HEK293 (cell line): ENCODE results near the gene DPH2.

Experiments used
- CTCF ChIA-PET: fragments of 350-600 bp; formaldehyde crosslinking; extraction: SDS; loops from one replicate; lab custom pipeline; 2021; ENCODE audit warnings: antibody characterized with exemption; lab: Yijun Ruan, JAX
- POLR2A ChIA-PET: fragments of 300-600 bp; formaldehyde crosslinking; extraction: SDS; loops from one replicate; lab custom pipeline; 2020; ENCODE audit warnings: antibody characterized with exemption, inconsistent platforms; lab: Yijun Ruan, JAX
- H3K27ac ChIP-seq: fragments of 200-500 bp; sonication (Bioruptor generic); 2 replicates; pipeline ENCODE4 v1.5.1; 2014; ENCODE audit warnings: low read depth, low read length, control low read depth, inconsistent platforms; ENCODE audit errors: extremely low read depth
- H3K36me3 ChIP-seq, 2 experiments: fragments of 200-500 bp in 1 of 2; sonication (Bioruptor generic) in 1 of 2; 1 replicate in 1 of 2; 2 replicates in 1 of 2; pipeline ENCODE4 v1.5.1; 2014 to 2017; ENCODE audit warnings: inconsistent platforms in 2 of 2, low read length in 2 of 2; ENCODE audit not compliant: control insufficient read depth in 2 of 2, insufficient read depth in 1 of 2
- H3K4me1 ChIP-seq: fragments of 200-500 bp; sonication (Bioruptor generic); 2 replicates; pipeline ENCODE4 v1.5.1; 2014; ENCODE audit warnings: mild to moderate bottlenecking, low read length, inconsistent platforms; ENCODE audit not compliant: control insufficient read depth, insufficient read depth
- H3K4me3 ChIP-seq: 2 replicates; pipeline ENCODE4 v1.5.1; 2011; ENCODE audit warnings: low read depth, mild to moderate bottlenecking, control low read depth, low read length, moderate library complexity
- H3K9me3 ChIP-seq: fragments of 200-500 bp; sonication (Bioruptor generic); 2 replicates; pipeline ENCODE4 v1.5.1; 2014; ENCODE audit warnings: low read depth, low read length, inconsistent platforms; ENCODE audit not compliant: control insufficient read depth, insufficient read depth
- BCL11A ChIP-seq: fragments of 450-650 bp; formaldehyde crosslinking; IDR thresholded peaks from 2 replicates; pipeline ENCODE4 v1.5.1; 2016; ENCODE audit warnings: low read depth, missing biosample characterization, missing genetic modification characterization
- EGR2 ChIP-seq: fragments of 450-650 bp; formaldehyde crosslinking; IDR thresholded peaks from 2 replicates; pipeline ENCODE4 v1.5.1; 2016; ENCODE audit warnings: low read depth, missing biosample characterization, missing genetic modification characterization
- GLIS1 ChIP-seq: fragments of 450-650 bp; formaldehyde crosslinking; IDR thresholded peaks from 2 replicates; pipeline ENCODE4 v1.5.1; 2016; ENCODE audit warnings: missing biosample characterization, missing genetic modification characterization
- KLF16 ChIP-seq: fragments of 450-650 bp; formaldehyde crosslinking; IDR thresholded peaks from 2 replicates; pipeline ENCODE4 v1.5.1; 2017; ENCODE audit warnings: missing biosample characterization, missing genetic modification characterization
- MEIS1 ChIP-seq: sonication (generic); formaldehyde crosslinking; IDR thresholded peaks from 2 replicates; pipeline ENCODE4 v1.8.1; 2022; ENCODE audit warnings: missing genetic modification reagents, mild to moderate bottlenecking, borderline replicate concordance
- ZFP3 ChIP-seq: fragments of 450-650 bp; formaldehyde crosslinking; IDR thresholded peaks from 2 replicates; pipeline ENCODE4 v1.5.1; 2016; ENCODE audit warnings: low read depth, missing biosample characterization, missing genetic modification characterization
- ZNF175 ChIP-seq: fragments of 450-650 bp; formaldehyde crosslinking; IDR thresholded peaks from 2 replicates; pipeline ENCODE4 v1.5.1; 2016; ENCODE audit warnings: missing biosample characterization, missing genetic modification characterization
- ZNF214 ChIP-seq: fragments of 450-650 bp; formaldehyde crosslinking; IDR thresholded peaks from 2 replicates; pipeline ENCODE4 v1.5.1; 2017; ENCODE audit warnings: missing biosample characterization, mild to moderate bottlenecking, missing genetic modification characterization, borderline replicate concordance
- ZNF266 ChIP-seq: fragments of 450-650 bp; formaldehyde crosslinking; IDR thresholded peaks from 2 replicates; pipeline ENCODE4 v1.5.1; 2016; ENCODE audit warnings: missing biosample characterization, missing genetic modification characterization, low read depth
- ZNF280D ChIP-seq: fragments of 450-650 bp; formaldehyde crosslinking; IDR thresholded peaks from 2 replicates; pipeline ENCODE4 v1.5.1; 2016; ENCODE audit warnings: missing biosample characterization, missing genetic modification characterization
- ZNF292 ChIP-seq: fragments of 450-650 bp; formaldehyde crosslinking; IDR thresholded peaks from 2 replicates; pipeline ENCODE4 v1.5.1; 2016; ENCODE audit warnings: low read depth, missing biosample characterization, missing genetic modification characterization, borderline replicate concordance
- ZNF513 ChIP-seq: fragments of 450-650 bp; IDR thresholded peaks from 2 replicates; pipeline ENCODE4 v1.5.1; 2018; ENCODE audit warnings: missing biosample characterization, missing genetic modification characterization
- ZNF529 ChIP-seq: fragments of 450-650 bp; formaldehyde crosslinking; IDR thresholded peaks from 2 replicates; pipeline ENCODE4 v1.5.1; 2017; ENCODE audit warnings: missing genetic modification characterization, missing biosample characterization; ENCODE audit not compliant: insufficient replicate concordance
- ZNF624 ChIP-seq: fragments of 450-650 bp; formaldehyde crosslinking; IDR thresholded peaks from 2 replicates; pipeline ENCODE4 v1.5.1; 2017; ENCODE audit warnings: missing biosample characterization, missing genetic modification characterization
- ZNF660 ChIP-seq: fragments of 450-650 bp; IDR thresholded peaks from 2 replicates; pipeline ENCODE4 v1.5.1; 2018; ENCODE audit warnings: missing biosample characterization, mild to moderate bottlenecking, missing genetic modification characterization
- ZNF701 ChIP-seq: fragments of 450-650 bp; formaldehyde crosslinking; IDR thresholded peaks from 2 replicates; pipeline ENCODE4 v1.5.1; 2016; ENCODE audit warnings: missing biosample characterization, missing genetic modification characterization
- ZNF704 ChIP-seq: fragments of 450-650 bp; formaldehyde crosslinking; IDR thresholded peaks from 2 replicates; pipeline ENCODE4 v1.5.1; 2016; ENCODE audit warnings: missing biosample characterization, missing genetic modification characterization
- ZNF768 ChIP-seq: fragments of 450-650 bp; formaldehyde crosslinking; IDR thresholded peaks from 2 replicates; pipeline ENCODE4 v1.5.1; 2018; ENCODE audit warnings: missing biosample characterization, mild to moderate bottlenecking, missing genetic modification characterization
- ZNF791 ChIP-seq: fragments of 450-650 bp; formaldehyde crosslinking; IDR thresholded peaks from 2 replicates; pipeline ENCODE4 v1.5.1; 2016; ENCODE audit warnings: missing biosample characterization, missing genetic modification characterization
- TF ChIP-seq, protein P1 (sequence below): fragments of 450-650 bp; formaldehyde crosslinking; IDR thresholded peaks from 2 replicates; pipeline ENCODE4 v1.5.0; 2017; ENCODE audit warnings: missing biosample characterization, missing genetic modification characterization, borderline replicate concordance
- TF ChIP-seq, protein P2 (sequence below): fragments of 450-650 bp; formaldehyde crosslinking; IDR thresholded peaks from 2 replicates; pipeline ENCODE4 v1.5.1; 2017; ENCODE audit warnings: missing biosample characterization, missing genetic modification characterization
- TF ChIP-seq, protein P3 (sequence below): fragments of 450-650 bp; formaldehyde crosslinking; IDR thresholded peaks from 2 replicates; pipeline ENCODE4 v1.5.1; 2016; ENCODE audit warnings: missing biosample characterization, missing genetic modification characterization

DPH2 gene

DNA sequence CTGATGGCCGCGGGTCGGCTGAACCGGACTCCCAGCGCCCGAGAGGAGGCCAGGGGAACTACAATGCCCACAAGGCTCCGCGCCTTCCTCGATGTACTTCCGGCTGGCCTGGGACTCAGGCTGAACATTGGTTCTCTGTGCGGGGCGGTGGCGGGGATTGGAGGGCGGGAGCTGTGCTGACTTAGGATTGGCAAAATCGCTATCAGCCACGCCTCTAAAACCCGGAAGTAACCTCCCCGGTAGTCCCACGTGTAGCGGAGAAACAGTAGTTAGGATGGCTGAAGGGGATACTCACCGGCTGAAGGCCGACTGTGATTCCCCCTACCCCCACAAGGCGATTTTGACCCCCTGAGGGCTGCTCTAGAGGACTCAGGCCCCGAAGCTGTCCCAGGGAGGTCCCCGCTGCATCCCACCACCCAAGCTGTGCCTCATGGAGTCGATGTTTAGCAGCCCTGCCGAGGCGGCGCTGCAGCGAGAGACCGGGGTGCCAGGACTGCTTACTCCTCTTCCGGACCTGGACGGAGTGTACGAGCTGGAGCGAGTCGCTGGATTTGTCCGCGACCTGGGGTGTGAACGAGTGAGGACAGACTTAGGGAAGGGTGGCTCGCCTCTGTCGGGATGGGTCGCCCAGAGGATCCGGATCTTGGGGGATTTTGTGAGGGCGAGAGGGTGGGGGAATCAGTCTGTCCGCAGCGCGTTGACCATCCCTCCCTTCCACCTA, at the start of gene DPH2:
DPH2 (plus strand) TSS at position 265 of the 721 bp plus-strand sequence; CDS start at position 431, 166 bp downstream.
- H3K36me3 ChIP-seq: peaks cover 0 to 59% of the 10 kb centered on the region in 2 experiments; a peak in 1 of 3 replicates
- ChIA-PET CTCF (interaction anchor here (0.6 to 1.2 kb wide), 5 partner anchors 13 to 206 kb away, joined by 3 to 4 read pairs (median 3); no protein-coding TSS in a partner anchor), POLR2A (interaction anchor here (0.6 to 1.0 kb wide), 6 partner anchors 8 to 101 kb away, joined by 3 to 4 read pairs (median 4); no protein-coding TSS in a partner anchor)
- H3K4me3 ChIP-seq: peak within 1 kb of the TSS; percentile 89
- no peaks in the 10 kb centered on the region for H3K4me1 ChIP-seq
- H3K27ac ChIP-seq: no peak within 1 kb of the TSS
- H3K9me3 ChIP-seq: no peaks in the 10 kb centered on the region
- no peak for TF ChIP-seq ZNF513
- TF ChIP-seq ZNF175 (tag by site-specific recombination): no peak
- TF ChIP-seq ZNF791 (tag by site-specific recombination): no peak
- no peak for TF ChIP-seq EGR2 (tag by site-specific recombination)
- TF ChIP-seq ZNF292 (tag by site-specific recombination): no peak
- peak; percentile 59; the same call in 1 of the 2 replicates for TF ChIP-seq ZNF704 (tag by site-specific recombination)
- TF ChIP-seq ZNF280D (tag by site-specific recombination): no peak
- TF ChIP-seq ZNF529 (tag by site-specific recombination): no peak
- TF ChIP-seq ZFP3 (tag by site-specific recombination): no peak
- TF ChIP-seq ZNF768 (tag by site-specific recombination): no peak
- TF ChIP-seq ZNF266 (tag by site-specific recombination): no peak
- TF ChIP-seq, protein P1, sequence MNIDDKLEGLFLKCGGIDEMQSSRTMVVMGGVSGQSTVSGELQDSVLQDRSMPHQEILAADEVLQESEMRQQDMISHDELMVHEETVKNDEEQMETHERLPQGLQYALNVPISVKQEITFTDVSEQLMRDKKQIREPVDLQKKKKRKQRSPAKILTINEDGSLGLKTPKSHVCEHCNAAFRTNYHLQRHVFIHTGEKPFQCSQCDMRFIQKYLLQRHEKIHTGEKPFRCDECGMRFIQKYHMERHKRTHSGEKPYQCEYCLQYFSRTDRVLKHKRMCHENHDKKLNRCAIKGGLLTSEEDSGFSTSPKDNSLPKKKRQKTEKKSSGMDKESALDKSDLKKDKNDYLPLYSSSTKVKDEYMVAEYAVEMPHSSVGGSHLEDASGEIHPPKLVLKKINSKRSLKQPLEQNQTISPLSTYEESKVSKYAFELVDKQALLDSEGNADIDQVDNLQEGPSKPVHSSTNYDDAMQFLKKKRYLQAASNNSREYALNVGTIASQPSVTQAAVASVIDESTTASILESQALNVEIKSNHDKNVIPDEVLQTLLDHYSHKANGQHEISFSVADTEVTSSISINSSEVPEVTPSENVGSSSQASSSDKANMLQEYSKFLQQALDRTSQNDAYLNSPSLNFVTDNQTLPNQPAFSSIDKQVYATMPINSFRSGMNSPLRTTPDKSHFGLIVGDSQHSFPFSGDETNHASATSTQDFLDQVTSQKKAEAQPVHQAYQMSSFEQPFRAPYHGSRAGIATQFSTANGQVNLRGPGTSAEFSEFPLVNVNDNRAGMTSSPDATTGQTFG: no peak
- TF ChIP-seq KLF16 (tag by site-specific recombination): 0 out of 2 replicates have a peak, but pooled peaks have one; percentile 48
- TF ChIP-seq MEIS1 (CRISPR knock-in tag): no peak
- TF ChIP-seq, protein P2, sequence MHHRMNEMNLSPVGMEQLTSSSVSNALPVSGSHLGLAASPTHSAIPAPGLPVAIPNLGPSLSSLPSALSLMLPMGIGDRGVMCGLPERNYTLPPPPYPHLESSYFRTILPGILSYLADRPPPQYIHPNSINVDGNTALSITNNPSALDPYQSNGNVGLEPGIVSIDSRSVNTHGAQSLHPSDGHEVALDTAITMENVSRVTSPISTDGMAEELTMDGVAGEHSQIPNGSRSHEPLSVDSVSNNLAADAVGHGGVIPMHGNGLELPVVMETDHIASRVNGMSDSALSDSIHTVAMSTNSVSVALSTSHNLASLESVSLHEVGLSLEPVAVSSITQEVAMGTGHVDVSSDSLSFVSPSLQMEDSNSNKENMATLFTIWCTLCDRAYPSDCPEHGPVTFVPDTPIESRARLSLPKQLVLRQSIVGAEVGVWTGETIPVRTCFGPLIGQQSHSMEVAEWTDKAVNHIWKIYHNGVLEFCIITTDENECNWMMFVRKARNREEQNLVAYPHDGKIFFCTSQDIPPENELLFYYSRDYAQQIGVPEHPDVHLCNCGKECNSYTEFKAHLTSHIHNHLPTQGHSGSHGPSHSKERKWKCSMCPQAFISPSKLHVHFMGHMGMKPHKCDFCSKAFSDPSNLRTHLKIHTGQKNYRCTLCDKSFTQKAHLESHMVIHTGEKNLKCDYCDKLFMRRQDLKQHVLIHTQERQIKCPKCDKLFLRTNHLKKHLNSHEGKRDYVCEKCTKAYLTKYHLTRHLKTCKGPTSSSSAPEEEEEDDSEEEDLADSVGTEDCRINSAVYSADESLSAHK (tag by site-specific recombination): no peak
- TF ChIP-seq ZNF701: no peak
- TF ChIP-seq, protein P3, sequence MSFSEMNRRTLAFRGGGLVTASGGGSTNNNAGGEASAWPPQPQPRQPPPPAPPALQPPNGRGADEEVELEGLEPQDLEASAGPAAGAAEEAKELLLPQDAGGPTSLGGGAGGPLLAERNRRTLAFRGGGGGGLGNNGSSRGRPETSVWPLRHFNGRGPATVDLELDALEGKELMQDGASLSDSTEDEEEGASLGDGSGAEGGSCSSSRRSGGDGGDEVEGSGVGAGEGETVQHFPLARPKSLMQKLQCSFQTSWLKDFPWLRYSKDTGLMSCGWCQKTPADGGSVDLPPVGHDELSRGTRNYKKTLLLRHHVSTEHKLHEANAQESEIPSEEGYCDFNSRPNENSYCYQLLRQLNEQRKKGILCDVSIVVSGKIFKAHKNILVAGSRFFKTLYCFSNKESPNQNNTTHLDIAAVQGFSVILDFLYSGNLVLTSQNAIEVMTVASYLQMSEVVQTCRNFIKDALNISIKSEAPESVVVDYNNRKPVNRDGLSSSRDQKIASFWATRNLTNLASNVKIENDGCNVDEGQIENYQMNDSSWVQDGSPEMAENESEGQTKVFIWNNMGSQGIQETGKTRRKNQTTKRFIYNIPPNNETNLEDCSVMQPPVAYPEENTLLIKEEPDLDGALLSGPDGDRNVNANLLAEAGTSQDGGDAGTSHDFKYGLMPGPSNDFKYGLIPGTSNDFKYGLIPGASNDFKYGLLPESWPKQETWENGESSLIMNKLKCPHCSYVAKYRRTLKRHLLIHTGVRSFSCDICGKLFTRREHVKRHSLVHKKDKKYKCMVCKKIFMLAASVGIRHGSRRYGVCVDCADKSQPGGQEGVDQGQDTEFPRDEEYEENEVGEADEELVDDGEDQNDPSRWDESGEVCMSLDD (tag by site-specific recombination): 0 out of 2 replicates have a peak, but pooled peaks have one; percentile 17
- no peak for TF ChIP-seq ZNF624
- TF ChIP-seq BCL11A (tag by site-specific recombination): no peak
- no peak for TF ChIP-seq ZNF214 (tag by site-specific recombination)
- peak; percentile 56; the same call in 1 of the 2 replicates for TF ChIP-seq ZNF660 (tag by site-specific recombination)
- TF ChIP-seq GLIS1: peak; percentile 72
